Measurements from ENCODE around the gene ZNF407. TPM values are rescaled to one million over a fixed set of nuclear protein-coding genes. Genes with fewer than 3 reads are reported as not detected.

Gene ZNF407
- total and polyA plus RNA-seq, 12 donors = 2.5 to 20.2 (median 8.4) TPM

DNA sequence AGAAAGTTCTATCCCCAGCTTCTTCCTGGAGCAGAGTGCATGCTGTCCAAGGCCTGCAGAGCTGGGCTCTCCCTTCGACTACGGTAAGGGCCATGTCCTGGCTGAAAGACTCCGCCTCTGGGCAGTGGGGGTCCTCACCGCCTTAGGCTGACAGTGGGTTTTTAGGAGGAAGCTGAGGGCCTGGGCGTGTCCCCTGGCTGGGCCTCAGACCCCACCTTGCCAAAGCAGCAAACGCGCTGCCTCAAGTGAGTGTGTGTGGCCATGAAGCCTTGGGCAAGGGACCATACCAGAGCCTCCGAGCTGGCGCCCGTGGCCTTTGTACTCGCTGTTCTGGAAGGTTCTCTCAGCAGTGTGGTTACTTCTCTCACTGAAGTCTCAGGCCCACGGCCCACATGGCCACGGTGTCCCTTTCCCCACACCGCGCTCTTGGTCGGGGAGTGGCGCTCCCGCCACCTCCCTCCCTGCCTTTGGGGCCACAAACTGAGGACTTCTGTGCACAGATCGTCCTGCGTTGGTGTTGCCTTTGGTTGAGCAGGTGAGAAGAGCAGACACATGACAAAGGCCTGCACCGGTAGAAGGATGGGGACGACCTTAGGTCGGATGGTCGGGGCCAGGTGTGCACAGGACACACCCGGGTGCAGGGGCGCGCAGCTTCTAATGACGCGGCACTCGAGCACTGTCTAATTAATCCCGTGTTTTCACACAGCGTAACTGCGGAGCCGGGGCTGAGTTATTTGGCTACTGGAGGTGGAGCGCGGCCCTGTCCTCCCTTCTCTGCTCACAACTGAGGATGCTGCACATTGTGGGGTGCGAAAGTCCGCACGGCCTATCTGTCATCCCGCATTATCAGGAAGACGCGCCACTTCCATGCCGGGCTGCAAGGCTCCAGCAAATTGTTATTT is 489.7 kb downstream of the ZNF407 start:
- H3K27ac ChIP-seq = no peak overlapping the region
- no peaks in the 10 kb centered on the region for H3K9me3 ChIP-seq (replicated peaks in 1 of 3)
- intact Hi-C loops (cut with DNase I) = no loop called here
- H3K36me3 ChIP-seq (replicated peaks in 1 of 2) = no peaks in the 10 kb centered on the region
- no peaks in the 10 kb centered on the region for H3K27me3 ChIP-seq
- DNase-seq = peak in 1 of 7 donors; percentile 34
- TF ChIP-seq POLR2A (IDR thresholded peaks at IDR 0.05) (no peak), CTCF (IDR thresholded peaks at IDR 0.05) (no peak)
- H3K4me3 ChIP-seq = no peak overlapping the region
- 95 to 96% (median 96%) methylated on average over 40 to 43 of the region's 43 CpGs for WGBS, 4 donors
- no peaks in the 10 kb centered on the region for H3K4me1 ChIP-seq (replicated peaks in 1 of 2)

DNA sequence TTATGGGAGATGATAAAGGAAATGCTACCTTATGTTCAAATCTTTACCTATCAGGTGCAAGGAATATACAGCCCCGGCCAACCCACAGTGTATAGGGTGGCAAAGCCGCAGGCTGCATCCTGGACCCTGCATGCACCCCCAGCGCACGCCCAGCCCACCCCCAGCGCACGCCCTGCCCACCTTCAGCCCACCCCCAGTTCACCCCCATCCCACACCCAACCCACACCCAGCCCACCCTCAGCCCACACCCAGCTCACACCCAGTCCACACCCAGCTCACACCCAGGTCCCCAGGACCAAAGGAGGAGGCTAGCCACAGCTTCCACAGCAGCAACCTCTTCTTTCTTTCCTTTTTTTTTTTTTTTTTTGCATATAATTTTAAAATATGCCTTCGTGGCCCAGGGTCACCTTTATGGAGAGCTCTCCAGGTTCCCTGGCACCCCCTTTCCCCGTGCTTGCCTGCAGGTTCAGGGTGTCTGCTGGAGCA is 490.4 kb downstream of the ZNF407 start:
- no peak overlapping the region for H3K4me3 ChIP-seq
- H3K4me1 ChIP-seq (replicated peaks in 1 of 2) = no peaks in the 10 kb centered on the region
- no peaks in the 10 kb centered on the region for H3K9me3 ChIP-seq (replicated peaks in 1 of 3)
- 86 to 92% (median 89%) methylated on average over 6 to 8 of the region's 8 CpGs for WGBS, 4 donors
- no peaks in the 10 kb centered on the region for H3K36me3 ChIP-seq (replicated peaks in 1 of 2)
- no peak overlapping the region for H3K27ac ChIP-seq
- H3K27me3 ChIP-seq = no peaks in the 10 kb centered on the region
- DNase-seq = peak in 1 of 7 donors; percentile 33
- intact Hi-C loops (cut with DNase I) = no loop called here
- TF ChIP-seq CTCF (IDR thresholded peaks at IDR 0.05) = no peak

GRCh38 chr18:75088622-75089211 is 491.0 kb downstream of the ZNF407 start:
- Histone ChIP-seq H3K4me3 (no peak overlapping the region), H3K9me3 (replicated peaks in 1 of 3) (no peaks in the 10 kb centered on the region), H3K4me1 (replicated peaks in 1 of 2) (no peaks in the 10 kb centered on the region), H3K27me3 (no peaks in the 10 kb centered on the region), H3K36me3 (replicated peaks in 1 of 2) (no peaks in the 10 kb centered on the region), H3K27ac (no peak overlapping the region)
- TF ChIP-seq POLR2A (IDR thresholded peaks at IDR 0.05) (no peak), CTCF (IDR thresholded peaks at IDR 0.05) (no peak)
- intact Hi-C loops (cut with DNase I) = no loop called here
- peak in 1 of 7 donors; percentile 25 for DNase-seq
- WGBS, 4 donors = 88 to 95% (median 91%) methylated on average over 7 to 20 of the region's 20 CpGs

- Histone ChIP-seq H3K27ac (no peak overlapping the region), H3K27me3 (no peaks in the 10 kb centered on the region), H3K4me3 (no peak overlapping the region), H3K36me3 (replicated peaks in 1 of 2) (no peaks in the 10 kb centered on the region), H3K4me1 (replicated peaks in 1 of 2) (no peaks in the 10 kb centered on the region), H3K9me3 (replicated peaks in 1 of 3) (no peaks in the 10 kb centered on the region)
- intact Hi-C loops (cut with DNase I) = no loop called here
- peak in 1 of 7 donors; percentile 27 for DNase-seq
- TF ChIP-seq CTCF (IDR thresholded peaks at IDR 0.05) (no peak), POLR2A (IDR thresholded peaks at IDR 0.05) (no peak)
- WGBS, 4 donors = 84 to 91% (median 88%) methylated on average over 23 to 31 of the region's 31 CpGs
These were observed 492.2 kb downstream of the ZNF407 start for GRCh38 chr18:75089748-75090327.

All from adrenal gland (tissue), 12 donors.